HAP-1 (cell line): ENCODE results near the gene PCSK7.
"Not testable (repeated sequence)": the region's sequence is repeated elsewhere in the genome, so short reads cannot be mapped to it uniquely, and the experiment has no call there.

Source experiments
- DNase-seq, 2 experiments: peaks; one replicate each; pipeline ENCODE4 v3.0.0-alpha.2; 2016 to 2020; ENCODE audit warnings: low spot score in 2 of 2
- H3K27me3 ChIP-seq: fragments of 250-450 bp; sonication (Bioruptor Pico); 2 replicates; pipeline ENCODE4 v1.5.1; 2020; ENCODE audit warnings: low read depth, mild to moderate bottlenecking, moderate library complexity
- H3K36me3 ChIP-seq: fragments of 250-450 bp; sonication (Bioruptor Pico); replicated peaks from 2 replicates; pipeline ENCODE4 v1.5.1; 2020; ENCODE audit warnings: mild to moderate bottlenecking
- H3K4me1 ChIP-seq: fragments of 250-450 bp; sonication (Bioruptor Pico); 2 replicates; pipeline ENCODE4 v1.5.1; 2020; ENCODE audit warnings: mild to moderate bottlenecking
- H3K4me3 ChIP-seq: fragments of 250-450 bp; sonication (Bioruptor Pico); 2 replicates; pipeline ENCODE4 v1.5.1; 2020; ENCODE audit warnings: mild to moderate bottlenecking, moderate library complexity
- H3K9me3 ChIP-seq: fragments of 250-450 bp; sonication (Bioruptor Pico); 2 replicates; pipeline ENCODE4 v1.5.1; 2020; ENCODE audit warnings: mild to moderate bottlenecking, moderate library complexity
- in situ Hi-C: fragments of 300-500 bp; cut with MboI; formaldehyde crosslinking; loops from 3 replicates; pipeline ENCODE4 v1.14.3; 2020; ENCODE audit warnings: low sequenced_read_pairs, inconsistent platforms, mixed read lengths

Gene PCSK7

DNA sequence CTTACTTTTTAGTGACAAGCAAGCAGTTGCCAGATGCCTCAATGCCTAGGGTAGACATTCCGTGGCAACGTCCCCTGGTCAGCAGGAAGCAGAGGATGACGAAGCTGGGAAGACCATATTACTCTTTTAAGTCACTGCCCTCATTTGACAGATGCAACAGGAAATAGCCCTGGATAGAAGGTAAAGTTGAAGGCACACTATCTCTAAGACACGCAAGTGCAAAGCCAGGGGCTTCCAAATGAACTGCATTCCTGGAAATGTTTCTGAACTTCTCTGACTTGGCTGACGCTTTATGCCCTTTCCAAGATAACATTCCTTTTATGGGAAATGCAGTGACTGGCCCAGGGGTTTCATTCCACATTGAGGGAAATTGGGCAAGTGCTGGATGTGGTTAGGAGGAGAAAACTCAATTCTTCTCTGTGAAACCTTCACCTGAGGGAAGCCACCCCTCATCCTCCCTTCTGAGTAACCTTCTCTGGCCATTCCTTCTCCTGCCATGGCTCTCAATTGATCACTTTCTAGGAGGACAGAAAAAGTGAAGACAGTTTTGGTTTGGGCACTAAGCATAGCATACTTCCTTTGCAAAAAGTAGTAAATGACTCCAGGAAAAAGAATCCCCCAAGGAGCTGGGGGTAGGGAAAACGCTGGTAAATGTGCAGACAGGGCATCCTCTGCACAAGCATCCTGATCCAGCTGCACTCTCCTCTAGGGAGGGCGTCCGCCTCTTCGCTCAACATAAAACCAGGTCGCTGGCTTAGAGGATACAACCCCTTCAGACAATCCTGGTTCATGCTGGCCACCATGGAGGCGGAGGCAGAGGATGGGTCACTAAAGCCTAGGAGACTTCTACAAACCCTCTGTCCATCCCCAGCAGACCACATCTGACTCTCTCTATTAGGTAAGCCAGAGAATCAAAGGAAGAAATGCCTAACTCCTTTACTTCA, 14.5 kb downstream of the PCSK7 start:
- in situ Hi-C loops, result no loop called here
- no peaks in the 10 kb centered on the region for H3K27me3 ChIP-seq
- H3K4me3 ChIP-seq, result no peak overlapping the region
- peaks cover 53% of the 10 kb centered on the region for H3K36me3 ChIP-seq
- H3K4me1 ChIP-seq, result no peaks in the 10 kb centered on the region
- DNase-seq, result no peak
- no peaks in the 10 kb centered on the region for H3K9me3 ChIP-seq

DNA sequence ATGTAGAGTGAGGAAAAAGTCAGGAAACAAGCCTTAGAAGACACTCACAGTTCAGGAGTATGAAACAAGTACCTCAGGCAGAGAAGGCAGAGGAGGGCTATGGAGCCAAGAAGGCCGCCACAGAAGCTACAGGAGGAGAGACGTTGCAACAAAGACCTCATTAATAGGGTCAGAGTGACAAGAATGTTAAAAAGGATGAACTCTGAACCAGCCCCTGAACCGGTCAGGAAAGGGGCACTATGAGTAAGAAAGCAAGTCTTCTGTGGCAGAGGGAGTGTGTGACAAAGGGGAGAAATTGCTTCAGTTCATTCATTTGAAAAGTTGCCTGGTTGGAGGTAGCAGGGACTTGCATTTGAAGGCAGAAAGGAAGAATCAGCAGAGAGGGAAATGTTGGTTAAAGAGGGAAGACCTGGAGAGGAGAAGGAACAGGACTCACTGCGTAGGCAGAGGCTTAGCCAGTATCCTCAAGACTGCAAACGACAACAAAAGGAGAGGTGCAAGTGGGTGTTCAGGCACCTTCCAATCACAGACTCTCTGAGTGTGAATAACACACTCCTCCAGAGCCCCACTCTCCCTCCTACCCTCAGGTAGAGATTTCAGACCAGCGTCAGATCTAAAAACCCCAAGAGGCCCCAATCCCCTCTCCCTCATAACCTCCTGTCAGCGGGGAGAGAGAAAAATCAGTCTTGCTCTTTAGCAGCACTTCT, 17.3 kb downstream of the PCSK7 start:
- Histone ChIP-seq H3K27me3 (no peaks in the 10 kb centered on the region), H3K36me3 (peaks cover 41% of the 10 kb centered on the region), H3K4me3 (no peak overlapping the region), H3K9me3 (no peaks in the 10 kb centered on the region), H3K4me1 (no peaks in the 10 kb centered on the region)
- in situ Hi-C loops, result no loop called here
- no peak for DNase-seq

DNA sequence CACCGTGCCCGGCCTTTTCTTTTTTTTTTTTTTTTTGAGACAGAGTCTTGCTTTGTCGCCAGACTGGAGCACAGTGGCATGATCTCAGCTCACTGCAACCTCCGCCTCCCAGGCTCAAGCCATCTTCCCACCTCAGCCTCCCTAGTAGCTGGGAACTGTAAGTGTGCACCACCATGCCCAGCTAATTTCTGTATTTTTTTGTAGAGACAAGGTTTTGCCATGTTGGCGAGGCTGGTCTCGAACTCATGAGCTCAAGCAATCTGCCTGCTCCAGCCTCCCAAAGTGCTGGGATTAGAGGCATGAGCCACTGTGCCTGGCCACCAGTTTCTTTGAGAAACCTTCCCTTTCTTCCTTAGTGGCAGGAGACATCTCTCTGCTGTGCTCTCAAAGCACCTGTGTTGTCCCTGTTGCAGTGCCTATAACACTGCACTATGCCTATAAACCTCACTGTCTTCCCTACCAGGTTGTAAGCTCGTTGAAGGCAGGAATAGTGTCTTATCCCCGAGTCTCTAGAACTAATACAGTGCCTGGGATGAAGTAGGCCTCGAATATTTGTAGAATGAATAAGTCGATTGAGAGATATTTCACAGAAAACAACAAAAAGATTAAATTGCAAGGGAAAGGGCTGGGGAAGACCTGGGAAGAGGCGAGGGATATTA, 19.0 kb downstream of the PCSK7 start:
- no peak overlapping the region for H3K4me3 ChIP-seq
- H3K9me3 ChIP-seq, result no peaks in the 10 kb centered on the region
- in situ Hi-C loops, result no loop called here
- no peaks in the 10 kb centered on the region for H3K4me1 ChIP-seq
- no peaks in the 10 kb centered on the region for H3K27me3 ChIP-seq
- no peak for DNase-seq
- H3K36me3 ChIP-seq, result peaks cover 30% of the 10 kb centered on the region

DNA sequence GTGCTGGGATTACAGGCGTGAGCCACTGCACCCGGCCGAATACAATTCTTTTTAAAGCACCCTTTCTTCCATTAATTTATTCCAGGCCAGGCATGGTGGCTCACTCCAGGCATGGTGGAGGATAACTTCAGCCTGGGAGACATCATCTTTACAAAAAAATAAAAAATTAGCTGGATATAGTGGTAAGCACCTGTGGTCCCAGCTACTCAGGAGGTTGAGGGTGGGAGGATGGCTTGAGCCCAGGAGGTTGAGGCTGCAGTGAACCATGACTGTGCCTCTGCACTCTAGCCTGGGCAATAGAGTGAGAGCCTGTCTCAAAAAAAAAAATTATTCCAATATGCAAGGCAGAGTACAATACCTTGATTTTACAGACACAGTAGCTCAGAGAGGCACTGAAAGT, 21.3 kb downstream of the PCSK7 start:
- no peaks in the 10 kb centered on the region for H3K4me1 ChIP-seq
- no peaks in the 10 kb centered on the region for H3K9me3 ChIP-seq
- H3K4me3 ChIP-seq, result no peak overlapping the region
- H3K36me3 ChIP-seq, result peaks cover 12% of the 10 kb centered on the region
- DNase-seq, result no peak
- no peaks in the 10 kb centered on the region for H3K27me3 ChIP-seq
- in situ Hi-C loops, result no loop called here

DNA sequence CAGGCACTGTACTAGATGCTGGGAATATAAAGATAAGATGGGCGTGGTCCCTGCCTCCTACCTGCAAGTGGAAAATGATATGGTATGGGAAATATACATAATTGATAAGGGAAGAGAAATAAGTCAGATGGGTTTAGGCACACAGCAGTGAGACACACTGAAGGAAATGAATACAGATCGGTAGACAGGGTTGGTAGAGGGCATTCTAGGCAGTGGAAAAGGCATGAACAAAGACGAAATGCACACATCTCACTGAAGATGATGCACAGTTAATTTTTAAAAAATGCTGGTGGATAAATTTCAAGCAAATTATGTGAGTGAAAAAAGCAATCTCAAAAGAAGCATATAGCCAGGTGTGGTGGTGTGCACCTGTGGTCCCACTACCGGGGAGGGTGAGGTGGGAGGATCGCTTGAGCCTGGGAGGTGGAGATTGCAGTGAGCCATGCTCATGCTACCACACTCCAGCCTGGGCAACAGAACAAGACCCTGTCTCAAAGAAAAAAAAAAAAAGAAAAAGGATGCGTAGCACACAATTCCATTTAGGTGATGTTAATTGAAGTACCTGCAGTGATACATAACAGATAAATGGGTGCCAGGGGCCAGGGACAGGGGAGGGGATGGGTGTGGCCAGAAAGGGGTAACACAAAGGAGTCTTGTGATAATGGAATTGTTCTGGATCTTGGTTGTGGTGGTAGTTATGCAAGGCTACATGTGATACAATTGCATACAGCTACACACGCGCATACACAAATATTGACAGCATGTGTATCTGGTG, 22.3 kb downstream of the PCSK7 start:
- DNase-seq, H3K27me3 ChIP-seq, H3K9me3 ChIP-seq, H3K4me3 ChIP-seq, H3K4me1 ChIP-seq: not testable (repeated sequence)
- H3K36me3 ChIP-seq, result peaks cover 15% of the 10 kb centered on the region
- in situ Hi-C loops, result loop anchor here (5.0 kb wide), 1 partner anchor 77 kb away; no protein-coding TSS in a partner anchor

DNA sequence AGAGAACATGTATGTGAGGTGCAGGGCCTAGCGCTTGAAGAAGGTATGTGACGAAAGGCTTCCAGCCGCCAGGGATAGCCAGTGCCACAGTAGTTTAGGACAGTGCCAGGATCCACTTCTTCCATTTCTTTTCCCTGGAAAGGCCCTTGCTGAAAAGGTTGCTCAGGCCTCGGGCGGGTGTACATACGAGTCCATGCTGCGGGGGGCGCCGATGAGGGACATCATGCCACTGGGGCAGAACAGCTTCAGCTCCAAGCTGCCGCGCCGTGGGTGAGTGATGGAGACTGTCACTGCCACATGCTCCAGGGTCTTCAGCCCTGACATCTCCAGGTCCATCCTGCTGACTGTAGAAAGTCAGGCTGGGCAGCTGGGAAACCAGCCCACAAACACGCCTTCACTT, 23.2 kb downstream of the PCSK7 start:
- DNase-seq, H3K27me3 ChIP-seq, H3K9me3 ChIP-seq, H3K4me1 ChIP-seq, H3K4me3 ChIP-seq: not testable (repeated sequence)
- in situ Hi-C loops, result loop anchor here (5.0 kb wide), 1 partner anchor 76 kb away; no protein-coding TSS in a partner anchor
- peaks cover 11% of the 10 kb centered on the region for H3K36me3 ChIP-seq

DNA sequence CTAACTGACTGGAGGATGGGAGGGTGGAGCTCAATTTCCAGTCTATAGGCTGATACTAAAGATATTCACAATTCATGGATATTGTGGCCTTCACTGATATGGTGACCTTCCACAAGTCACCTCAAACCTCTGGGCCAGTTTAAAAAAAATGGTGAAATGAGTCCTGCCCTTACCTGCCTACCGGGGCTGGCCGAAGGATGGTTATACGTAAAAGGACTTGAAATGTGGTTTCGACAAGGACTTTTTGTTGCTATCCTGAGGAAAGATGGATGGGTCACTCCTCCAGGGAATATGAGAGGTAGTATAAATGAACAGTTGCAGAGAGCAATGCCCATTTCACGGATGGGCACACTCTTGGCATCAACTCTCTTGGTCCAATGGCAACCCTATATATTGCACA, 24.4 kb downstream of the PCSK7 start:
- H3K36me3 ChIP-seq, DNase-seq, H3K4me3 ChIP-seq, H3K9me3 ChIP-seq, H3K27me3 ChIP-seq, H3K4me1 ChIP-seq: not testable (repeated sequence)
- in situ Hi-C loops, result loop anchor here (5.0 kb wide), 1 partner anchor 75 kb away; no protein-coding TSS in a partner anchor

DNA sequence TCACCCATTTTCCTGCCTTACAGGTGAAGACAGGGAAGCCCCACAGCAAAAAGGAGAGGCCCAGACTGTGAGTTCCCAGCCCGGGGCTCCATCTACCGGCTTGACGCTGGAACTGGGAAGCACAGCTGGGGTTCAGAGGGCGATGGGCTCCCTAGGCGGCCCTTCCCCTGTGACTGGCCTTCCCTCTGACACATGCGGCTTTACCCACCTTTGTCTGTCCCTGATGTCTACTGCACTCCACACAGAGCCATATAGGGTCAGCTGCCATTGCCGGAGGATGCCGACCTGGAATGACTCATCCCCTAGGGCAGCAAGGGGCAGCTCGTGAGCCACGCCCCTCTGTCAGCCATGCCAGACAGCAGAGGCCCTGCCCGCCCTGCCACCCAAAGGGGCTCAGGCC, 25.0 kb downstream of the PCSK7 start:
- not testable (repeated sequence) for H3K9me3 ChIP-seq, H3K4me1 ChIP-seq, H3K4me3 ChIP-seq, DNase-seq, H3K36me3 ChIP-seq, H3K27me3 ChIP-seq
- in situ Hi-C loops, result loop anchor here (5.0 kb wide), 1 partner anchor 75 kb away; no protein-coding TSS in a partner anchor

DNA sequence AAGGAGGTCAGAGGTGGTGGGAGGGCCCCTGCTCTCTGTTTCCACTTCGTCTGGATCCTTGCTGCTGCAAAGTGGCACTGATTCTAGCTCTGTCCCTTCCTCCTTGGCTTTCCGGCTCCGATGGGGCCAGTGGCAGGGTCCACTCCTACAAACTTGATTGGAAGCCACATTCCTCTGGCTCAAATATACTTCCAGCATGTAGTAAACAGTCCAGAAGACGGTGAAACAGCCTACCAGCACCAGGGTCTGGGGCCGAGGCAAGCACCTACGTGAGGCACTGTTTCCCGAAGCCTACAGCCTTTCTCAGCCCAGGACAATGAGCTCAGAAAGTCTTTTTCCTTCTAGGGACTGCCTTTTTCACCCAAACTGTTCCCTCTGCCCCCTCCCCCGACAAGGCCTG, 25.8 kb downstream of the PCSK7 start:
- not testable (repeated sequence) for H3K9me3 ChIP-seq, H3K4me1 ChIP-seq, H3K27me3 ChIP-seq, H3K36me3 ChIP-seq, DNase-seq, H3K4me3 ChIP-seq
- in situ Hi-C loops, result loop anchor here (5.0 kb wide), 1 partner anchor 74 kb away; no protein-coding TSS in a partner anchor

DNA sequence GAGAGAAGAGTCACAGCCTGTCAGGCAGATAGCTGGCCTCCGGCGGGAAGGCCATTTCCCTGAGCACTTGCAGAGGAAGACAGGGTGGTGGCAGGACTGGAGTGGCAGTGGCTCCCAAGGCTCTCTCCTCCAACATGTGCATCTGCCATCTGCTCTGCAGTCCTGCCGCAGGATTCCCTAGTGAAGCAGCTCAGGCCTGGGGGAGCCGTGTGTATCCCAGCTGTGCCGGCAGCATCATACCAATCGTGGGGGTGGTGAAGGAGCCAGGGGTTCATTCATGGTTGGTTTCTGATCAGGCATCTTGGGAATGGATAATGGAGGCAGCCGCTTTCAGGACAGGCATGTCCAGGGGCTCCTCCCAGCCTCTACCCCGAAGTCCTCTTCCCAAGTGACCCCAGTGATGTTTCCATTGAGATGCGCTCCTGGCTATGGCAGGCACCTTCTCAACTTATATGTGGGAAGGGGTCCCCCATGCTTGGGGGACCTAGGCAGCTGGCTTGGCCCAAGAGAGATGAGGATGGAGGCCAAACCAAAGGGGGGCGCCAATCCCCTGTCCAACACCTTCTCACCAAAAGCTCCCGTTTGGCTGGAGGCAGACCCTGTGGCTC, 26.6 kb downstream of the PCSK7 start:
- H3K36me3 ChIP-seq, result 0 out of 2 replicates have a peak, but pooled peaks cover 3% of the 10 kb centered on the region
- H3K9me3 ChIP-seq, result no peaks in the 10 kb centered on the region
- no peak for DNase-seq
- in situ Hi-C loops, result loop anchor here (5.0 kb wide), 1 partner anchor 73 kb away; no protein-coding TSS in a partner anchor
- no peaks in the 10 kb centered on the region for H3K4me1 ChIP-seq
- no peak overlapping the region for H3K4me3 ChIP-seq
- no peaks in the 10 kb centered on the region for H3K27me3 ChIP-seq

DNA sequence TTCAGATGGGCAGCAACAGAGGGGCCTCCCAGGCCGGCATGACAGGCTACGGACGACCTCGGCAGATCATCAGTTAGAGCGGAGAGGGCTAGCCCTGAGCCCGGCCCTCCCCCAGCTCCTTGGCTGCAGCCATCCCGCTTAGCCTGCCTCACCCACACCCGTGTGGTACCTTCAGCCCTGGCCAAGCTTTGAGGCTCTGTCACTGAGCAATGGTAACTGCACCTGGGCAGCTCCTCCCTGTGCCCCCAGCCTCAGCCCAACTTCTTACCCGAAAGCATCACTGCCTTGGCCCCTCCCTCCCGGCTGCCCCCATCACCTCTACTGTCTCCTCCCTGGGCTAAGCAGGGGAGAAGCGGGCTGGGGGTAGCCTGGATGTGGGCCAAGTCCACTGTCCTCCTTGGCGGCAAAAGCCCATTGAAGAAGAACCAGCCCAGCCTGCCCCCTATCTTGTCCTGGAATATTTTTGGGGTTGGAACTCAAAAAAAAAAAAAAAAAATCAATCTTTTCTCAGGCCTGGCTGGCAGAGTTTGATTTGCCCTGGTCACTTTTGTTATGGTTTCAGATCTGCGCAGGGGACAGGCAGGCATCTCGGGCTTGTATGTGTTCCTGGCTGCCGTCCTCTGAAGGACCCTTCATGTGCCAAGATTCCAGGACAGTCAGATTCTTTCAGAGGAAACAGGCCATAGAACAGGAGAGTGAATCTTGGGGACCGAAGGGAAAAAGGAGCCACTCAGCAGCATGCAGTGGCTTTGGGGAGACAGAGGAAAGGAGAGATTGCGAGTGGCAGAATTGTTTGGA, 27.4 kb downstream of the PCSK7 start:
- H3K27me3 ChIP-seq, result no peaks in the 10 kb centered on the region
- H3K36me3 ChIP-seq, result 0 out of 2 replicates have a peak, but pooled peaks cover 3% of the 10 kb centered on the region
- no peaks in the 10 kb centered on the region for H3K9me3 ChIP-seq
- in situ Hi-C loops, result loop anchor here (5.0 kb wide), 1 partner anchor 72 kb away; no protein-coding TSS in a partner anchor
- no peak for DNase-seq
- no peak overlapping the region for H3K4me3 ChIP-seq
- H3K4me1 ChIP-seq, result no peaks in the 10 kb centered on the region

DNA sequence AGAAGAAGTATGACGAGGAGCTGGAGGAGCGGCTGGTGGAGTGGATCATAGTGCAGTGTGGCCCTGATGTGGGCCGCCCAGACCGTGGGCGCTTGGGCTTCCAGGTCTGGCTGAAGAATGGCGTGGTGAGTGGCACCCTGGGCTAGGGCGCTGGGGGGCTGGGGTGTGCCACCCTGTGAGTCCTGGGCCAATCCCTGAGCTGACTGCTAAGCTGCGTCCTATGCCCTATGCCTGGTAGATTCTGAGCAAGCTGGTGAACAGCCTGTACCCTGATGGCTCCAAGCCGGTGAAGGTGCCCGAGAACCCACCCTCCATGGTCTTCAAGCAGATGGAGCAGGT, 28.8 kb downstream of the PCSK7 start:
- no peak for DNase-seq
- H3K4me1 ChIP-seq, result no peaks in the 10 kb centered on the region
- H3K36me3 ChIP-seq, result 0 out of 2 replicates have a peak, but pooled peaks cover 3% of the 10 kb centered on the region
- no peaks in the 10 kb centered on the region for H3K9me3 ChIP-seq
- no peak overlapping the region for H3K4me3 ChIP-seq
- no peaks in the 10 kb centered on the region for H3K27me3 ChIP-seq
- in situ Hi-C loops, result no loop called here
